NCI-H748 (cell line): ENCODE data around the gene TDO2.
"Not testable (repeated sequence)": the region's sequence is repeated elsewhere in the genome, so short reads cannot be mapped to it uniquely, and the experiment has no call there.

ENCODE experiments used
- DNase-seq: peaks from one replicate; lab custom pipeline; 2025; ENCODE audit not compliant: unreplicated experiment; lab: John Stamatoyannopoulos, UW

TDO2 gene

GRCh38 chr4:155903453-155903852, at the start of gene TDO2:
TDO2 (plus strand) TSS chr4:155903696; CDS start chr4:155903759, 63 bp downstream.
- no peak for DNase-seq

GRCh38 chr4:155854582-155855226, 48.8 kb upstream of the TDO2 start:
- no peak for DNase-seq

- DNase-seq, result no peak
Observed at GRCh38 chr4:155855897-155856296, 47.6 kb upstream of the TDO2 start.

- DNase-seq, result no peak
Observed at GRCh38 chr4:155866177-155866576, 37.3 kb upstream of the TDO2 start, which contains the start of gene ASIC5. ASIC5 (minus strand) TSS chr4:155866277; CDS start chr4:155866226, 51 bp downstream.

- no peak for DNase-seq
Observed at GRCh38 chr4:155875878-155876277, 27.6 kb upstream of the TDO2 start.

GRCh38 chr4:155877971-155878370, 25.5 kb upstream of the TDO2 start:
- no peak for DNase-seq

GRCh38 chr4:155878611-155879010, 24.9 kb upstream of the TDO2 start:
- no peak for DNase-seq

- DNase-seq, result no peak
Observed at GRCh38 chr4:155879767-155880166, 23.7 kb upstream of the TDO2 start.

- DNase-seq, result no peak
Observed at GRCh38 chr4:155881555-155881954, 21.9 kb upstream of the TDO2 start.

- no peak for DNase-seq
Observed at GRCh38 chr4:155883895-155884294, 19.6 kb upstream of the TDO2 start.

GRCh38 chr4:155885666-155886065, 17.8 kb upstream of the TDO2 start:
- no peak for DNase-seq

GRCh38 chr4:155887045-155887444, 16.5 kb upstream of the TDO2 start:
- DNase-seq, result no peak

- no peak for DNase-seq
Observed at GRCh38 chr4:155887847-155888570, 15.5 kb upstream of the TDO2 start.

- no peak for DNase-seq
Observed at GRCh38 chr4:155889031-155889793, 14.3 kb upstream of the TDO2 start.

GRCh38 chr4:155889946-155890345, 13.6 kb upstream of the TDO2 start:
- no peak for DNase-seq

GRCh38 chr4:155891058-155891457, 12.4 kb upstream of the TDO2 start:
- no peak for DNase-seq

GRCh38 chr4:155898371-155898770, 5.1 kb upstream of the TDO2 start:
- not testable (repeated sequence) for DNase-seq

- no peak for DNase-seq
Observed at GRCh38 chr4:155899891-155900290, 3.6 kb upstream of the TDO2 start.

GRCh38 chr4:155900381-155900780, 3.1 kb upstream of the TDO2 start:
- no peak for DNase-seq

- no peak for DNase-seq
Observed at GRCh38 chr4:155901013-155901412, 2.5 kb upstream of the TDO2 start.

GRCh38 chr4:155904331-155904730, 835 bp downstream of the TDO2 start:
- no peak for DNase-seq
